ENCODE measurements around the gene RNF113A. TPM values are rescaled to one million over a fixed set of nuclear protein-coding genes. Genes with fewer than 3 reads are reported as not detected.
"Not testable (repeated sequence)": the region's sequence is repeated elsewhere in the genome, so short reads cannot be mapped to it uniquely, and the experiment has no call there.

The RNF113A gene
- total RNA-seq, 1 donor: 15.9 TPM

GRCh38 chrX:119826399-119826959, 45.1 kb downstream of the RNF113A start:
- Histone ChIP-seq H3K27me3 (ENCODE audit: insufficient read depth, low read length) (no peaks in the 10 kb centered on the region), H3K27ac (ENCODE audit: low read depth, low read length) (peak overlapping the region; percentile 63), H3K36me3 (ENCODE audit: insufficient read depth, low read length) (no peaks in the 10 kb centered on the region), H3K4me3 (ENCODE audit: insufficient read depth, low read length) (no peak overlapping the region), H3K4me1 (ENCODE audit: insufficient read depth, low read length) (peaks cover 3% of the 10 kb centered on the region), H3K9me3 (ENCODE audit: low read depth, low read length) (no peaks in the 10 kb centered on the region), H3K79me2 (ENCODE audit: insufficient read depth, low read length) (no peaks in the 10 kb centered on the region), H4K20me1 (ENCODE audit: insufficient read depth, low read length) (no peaks in the 10 kb centered on the region), H3K4me2 (ENCODE audit: insufficient read depth, low read length) (no peak overlapping the region), H2AFZ (ENCODE audit: low read length) (peak overlapping the region; percentile 31)
- no peak for DNase-seq (ENCODE audit: insufficient read length, low spot score, missing footprints)
- TF ChIP-seq CTCF (IDR thresholded peaks at IDR 0.05; ENCODE audit: extremely low read depth, low read depth, low read length): no peak

DNA sequence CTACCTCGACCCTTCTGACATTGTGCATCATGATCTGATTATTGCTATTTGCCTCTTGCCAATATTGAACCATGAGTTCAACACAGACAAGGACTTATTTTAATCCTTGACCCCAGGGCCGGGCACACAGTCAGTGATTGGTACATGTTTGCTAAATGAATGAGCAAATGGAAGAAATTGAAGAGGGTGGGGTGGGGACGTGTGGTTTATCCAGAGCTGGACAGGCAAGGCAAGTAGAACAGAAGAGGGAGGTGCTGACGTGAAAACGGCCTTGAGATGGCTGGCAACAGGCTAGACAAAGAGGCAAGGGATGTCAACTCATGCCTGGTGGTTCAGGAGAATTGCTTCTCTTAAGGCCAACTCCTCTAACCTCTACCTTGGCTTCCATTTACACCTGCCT, 47.3 kb downstream of the RNF113A start:
- H3K79me2 ChIP-seq (ENCODE audit: insufficient read depth, low read length); H2AFZ ChIP-seq (ENCODE audit: low read length); H3K4me3 ChIP-seq (ENCODE audit: insufficient read depth, low read length); H3K36me3 ChIP-seq (ENCODE audit: insufficient read depth, low read length); H3K9me3 ChIP-seq (ENCODE audit: low read depth, low read length); H3K4me2 ChIP-seq (ENCODE audit: insufficient read depth, low read length); H3K27me3 ChIP-seq (ENCODE audit: insufficient read depth, low read length); DNase-seq (ENCODE audit: insufficient read length, low spot score, missing footprints); H4K20me1 ChIP-seq (ENCODE audit: insufficient read depth, low read length); H3K4me1 ChIP-seq (ENCODE audit: insufficient read depth, low read length); H3K27ac ChIP-seq (ENCODE audit: low read depth, low read length): not testable (repeated sequence)

DNA sequence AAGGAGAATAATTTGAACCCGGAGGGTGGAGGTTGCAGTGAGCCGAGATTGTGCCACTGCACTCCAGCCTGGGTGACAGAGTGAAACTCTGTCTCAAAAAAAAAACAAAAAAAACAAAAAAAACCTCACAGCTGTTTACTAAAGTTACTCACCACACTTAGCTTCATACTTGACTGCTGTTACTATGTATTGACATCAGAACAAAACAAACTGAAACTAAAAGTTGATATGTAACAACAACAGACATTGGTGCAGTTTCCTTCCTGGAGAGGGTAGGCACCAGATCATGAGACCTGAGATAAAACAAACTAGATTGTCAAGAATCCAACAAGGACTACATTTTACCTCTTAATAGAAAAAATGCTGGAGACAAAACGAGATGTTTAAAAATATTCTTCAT, 49.8 kb downstream of the RNF113A start:
- not testable (repeated sequence) for H4K20me1 ChIP-seq (ENCODE audit: insufficient read depth, low read length); H3K4me1 ChIP-seq (ENCODE audit: insufficient read depth, low read length); H3K9me3 ChIP-seq (ENCODE audit: low read depth, low read length); H3K4me2 ChIP-seq (ENCODE audit: insufficient read depth, low read length); H3K79me2 ChIP-seq (ENCODE audit: insufficient read depth, low read length); H3K4me3 ChIP-seq (ENCODE audit: insufficient read depth, low read length); DNase-seq (ENCODE audit: insufficient read length, low spot score, missing footprints); H3K27ac ChIP-seq (ENCODE audit: low read depth, low read length); H3K36me3 ChIP-seq (ENCODE audit: insufficient read depth, low read length); H3K27me3 ChIP-seq (ENCODE audit: insufficient read depth, low read length)
- H2AFZ ChIP-seq (ENCODE audit: low read length): peak overlapping the region; percentile 15

Other genes with a start within 250 kb of the RNF113A start
- gene SEPTIN6, start 178.6 kb downstream of the RNF113A start, total RNA-seq: 9.0 and 9.1 TPM in 2 replicates
- under 0.01 and 0.72 TPM in 2 replicates for gene SOWAHD, start 113.1 kb downstream of the RNF113A start, total RNA-seq
- gene RPL39, start 80.1 kb downstream of the RNF113A start, total RNA-seq: 1,554 and 1,740 TPM in 2 replicates
- 1.2 and 1.8 TPM in 2 replicates for gene UPF3B, start 18.8 kb downstream of the RNF113A start, total RNA-seq
- gene NDUFA1, start 99 bp upstream of the RNF113A start, total RNA-seq: 40.2 and 51.6 TPM in 2 replicates
- not detected in 2 replicates for gene AKAP14, start 24.2 kb upstream of the RNF113A start, total RNA-seq
- 4.3 and 4.7 TPM in 2 replicates for gene NKAP, start 72.0 kb upstream of the RNF113A start, total RNA-seq
- gene RHOXF2B, start 206.0 kb upstream of the RNF113A start, total RNA-seq: not detected in 2 replicates
- gene RHOXF1, start 244.2 kb upstream of the RNF113A start, total RNA-seq: not detected in 2 replicates